Upper lobe of left lung (tissue), 6 donors: ENCODE results near the gene CRIP2. TPM values are rescaled to one million over a fixed set of nuclear protein-coding genes. Genes with fewer than 3 reads are reported as not detected.
A peak's percentile ranks its signal among the peaks of the same experiment; 100 is the strongest.

Experiments
- ATAC-seq, 2 donors: fragments of 200-7000 bp; cut with Tn5 transposase; one replicate each; pipeline ENCODE4 v1.9.1; 2022; ENCODE audit warnings: mild to moderate bottlenecking in 2 of 2, moderate library complexity in 2 of 2; ENCODE audit not compliant: low FRiP score in 2 of 2
- DNase-seq, 2 donors: peaks; one replicate each; pipeline ENCODE4 v3.0.0-alpha.2; 2019 to 2020
- H3K27ac ChIP-seq, 4 donors: fragments of 200-600 bp; sonication (generic); one replicate each; pipeline ENCODE4 v1.5.1; 2016 to 2019
- H3K27me3 ChIP-seq, 4 donors: fragments of 200-600 bp; sonication (generic); one replicate each; pipeline ENCODE4 v1.5.1; 2017 to 2019
- H3K36me3 ChIP-seq, 4 donors: fragments of 200-600 bp; sonication (generic); one replicate each; pipeline ENCODE4 v1.5.1; 2016 to 2019
- H3K4me1 ChIP-seq, 4 donors: fragments of 200-600 bp; sonication (generic); one replicate each; pipeline ENCODE4 v1.5.1; 2018 to 2019
- H3K4me3 ChIP-seq, 4 donors: fragments of 200-600 bp; sonication (generic); one replicate each; pipeline ENCODE4 v1.5.1; 2017 to 2019; ENCODE audit warnings: mild to moderate bottlenecking in 2 of 4, moderate library complexity in 1 of 4
- H3K9me3 ChIP-seq, 4 donors: fragments of 200-600 bp; sonication (generic); one replicate each; pipeline ENCODE4 v1.5.1; 2018 to 2019
- CTCF ChIP-seq, 6 experiments: fragments of 450-650 bp in 4 of 6; fragments of 200-600 bp in 2 of 6; sonication (generic) in 2 of 6; IDR thresholded peaks; one replicate each; pipeline ENCODE4 v1.5.1; 2016 to 2019; ENCODE audit warnings: antibody characterized with exemption in 6 of 6
- EP300 ChIP-seq, 4 donors: sonication (generic); formaldehyde crosslinking; IDR thresholded peaks; one replicate each; pipeline ENCODE4 v1.5.1; 2017; ENCODE audit warnings: antibody characterized with exemption in 4 of 4, control low read depth in 2 of 4
- POLR2A ChIP-seq, 4 donors: fragments of 450-650 bp; IDR thresholded peaks; one replicate each; pipeline ENCODE4 v1.5.1; 2016 to 2017; ENCODE audit warnings: antibody characterized with exemption in 4 of 4, mild to moderate bottlenecking in 2 of 4
- POLR2AphosphoS5 ChIP-seq, 2 donors: sonication (generic); formaldehyde crosslinking; IDR thresholded peaks; one replicate each; pipeline ENCODE4 v1.5.1; 2017; ENCODE audit warnings: antibody characterized with exemption in 2 of 2
- WGBS, 2 donors: methylation state at CpG; one replicate each; pipeline ENCODE4 v1.1.5; 2017 to 2018; 5-methylcytosine and 5-hydroxymethylcytosine counted together
- total RNA-seq, 6 donors: library from RNA; depleted of rRNA in 4 of 6; stranded (reverse); fragments of >200 nt in 4 of 6; gene quantifications; one replicate each; pipeline versions ENCODE4 v1.1.0 to v1.2.1, GENCODE V29; 2016 to 2021
- donor health status: DM: no; HTN: no; CAD: no; lungs with moderate emphysema.
- donor health status: DM: no; HTN: yes; CAD: no; lungs with severe emphysema.

CRIP2 gene
- total RNA-seq, 6 donors from 2014 or later: 55.5 to 422 (median 190) TPM

GRCh38 chr14:105481886-105482457, 7.4 kb downstream of the CRIP2 start:
- H3K36me3 ChIP-seq: peaks cover 0 to 22% (median 6%) of the 10 kb centered on the region in 4 donors
- peaks cover 69 to 94% (median 81%) of the 10 kb centered on the region in 4 donors for H3K4me1 ChIP-seq
- H3K9me3 ChIP-seq: no peaks in the 10 kb centered on the region
- peak overlapping the region in 3 of 4 donors; percentile 24 to 47 (median 42) for H3K4me3 ChIP-seq
- TF ChIP-seq POLR2AphosphoS5 (IDR thresholded peaks at IDR 0.05) (peak; percentile 58 to 92), POLR2A (IDR thresholded peaks at IDR 0.05) (peak in 3 of 4 donors; percentile 27 to 45 (median 35)), CTCF (IDR thresholded peaks at IDR 0.05) (peak in 3 of 6 experiments; percentile 10 to 34 (median 32)), EP300 (IDR thresholded peaks at IDR 0.05) (peak in 1 of 4 donors; percentile 69)
- DNase-seq: peak; percentile 94
- peaks cover 0 to 10% (median 4%) of the 10 kb centered on the region in 4 donors for H3K27me3 ChIP-seq
- 3 to 12% methylated on average over 10 to 18 of the region's 18 CpGs for WGBS, 2 donors
- H3K27ac ChIP-seq: peak overlapping the region; percentile 88 to 98 (median 94)
- ATAC-seq: peak; percentile 76 to 83

- TF ChIP-seq POLR2AphosphoS5 (IDR thresholded peaks at IDR 0.05) (no peak), EP300 (IDR thresholded peaks at IDR 0.05) (no peak), POLR2A (IDR thresholded peaks at IDR 0.05) (no peak), CTCF (IDR thresholded peaks at IDR 0.05) (no peak)
- DNase-seq: no peak
- Histone ChIP-seq H3K9me3 (no peaks in the 10 kb centered on the region), H3K36me3 (peaks cover 0 to 22% (median 6%) of the 10 kb centered on the region in 4 donors), H3K27ac (peak overlapping the region; percentile 88 to 98 (median 94)), H3K27me3 (peaks cover 0 to 10% (median 4%) of the 10 kb centered on the region in 4 donors), H3K4me3 (peak overlapping the region in 1 of 4 donors; percentile 47), H3K4me1 (peaks cover 71 to 96% (median 83%) of the 10 kb centered on the region in 4 donors)
- ATAC-seq: no peak
- WGBS, 2 donors: 68 to 81% methylated on average over 4 to 18 of the region's 18 CpGs
Observed at GRCh38 chr14:105482486-105483110, 8.0 kb downstream of the CRIP2 start.

GRCh38 chr14:105483300-105484068, 8.9 kb downstream of the CRIP2 start:
- H3K36me3 ChIP-seq: peaks cover 0 to 17% (median 5%) of the 10 kb centered on the region in 4 donors
- peaks cover 80 to 97% (median 88%) of the 10 kb centered on the region in 4 donors for H3K4me1 ChIP-seq
- no peak overlapping the region for H3K4me3 ChIP-seq
- 67% methylated on average over 8 to 17 of the region's 18 CpGs for WGBS, 2 donors
- H3K27ac ChIP-seq: peak overlapping the region; percentile 88 to 98 (median 94)
- H3K9me3 ChIP-seq: no peaks in the 10 kb centered on the region
- H3K27me3 ChIP-seq: peaks cover 0 to 6% (median 2%) of the 10 kb centered on the region in 4 donors
- ATAC-seq: no peak
- no peak for DNase-seq
- no peak for TF ChIP-seq POLR2A (IDR thresholded peaks at IDR 0.05)
- no peak for TF ChIP-seq POLR2AphosphoS5 (IDR thresholded peaks at IDR 0.05)
- TF ChIP-seq CTCF (IDR thresholded peaks at IDR 0.05): no peak
- TF ChIP-seq EP300 (IDR thresholded peaks at IDR 0.05): no peak

GRCh38 chr14:105484069-105484996, 9.7 kb downstream of the CRIP2 start:
- no peaks in the 10 kb centered on the region for H3K9me3 ChIP-seq
- peak in 1 of 2 donors; percentile 84 for DNase-seq
- TF ChIP-seq POLR2AphosphoS5 (IDR thresholded peaks at IDR 0.05) (peak; percentile 11 to 71), EP300 (IDR thresholded peaks at IDR 0.05) (peak in 1 of 4 donors; percentile 49), POLR2A (IDR thresholded peaks at IDR 0.05) (no peak)
- no peak overlapping the region for H3K4me3 ChIP-seq
- H3K4me1 ChIP-seq: peaks cover 89 to 100% (median 94%) of the 10 kb centered on the region in 4 donors
- peak in 1 of 2 donors; percentile 0 for ATAC-seq
- H3K27ac ChIP-seq: peak overlapping the region; percentile 88 to 98 (median 94)
- 61 to 75% methylated on average over 16 to 20 of the region's 20 CpGs for WGBS, 2 donors
- H3K27me3 ChIP-seq: peaks cover 0 to 3% (median 0%) of the 10 kb centered on the region in 4 donors
- H3K36me3 ChIP-seq: peaks cover 0 to 9% (median 1%) of the 10 kb centered on the region in 4 donors
